CD4-positive, alpha-beta T cell (primary cell): ENCODE measurements around the gene GP1BA. TPM values are rescaled to one million over a fixed set of nuclear protein-coding genes. Genes with fewer than 3 reads are reported as not detected.

Experiments
- ATAC-seq: fragments of 200-7000 bp; cut with Tn5 transposase; one replicate; pipeline ENCODE4 v1.10.0; 2022; ENCODE audit warnings: mild to moderate bottlenecking; ENCODE audit not compliant: poor library complexity
- CTCF ChIA-PET: fragments of 350-600 bp; sonication (Branson Sonifier 250); formaldehyde crosslinking; loops from one replicate; lab custom pipeline; 2021; ENCODE audit warnings: antibody characterized with exemption, inconsistent platforms; lab: Charles Lee
- POLR2A ChIA-PET: fragments of 350-600 bp; sonication (Branson Sonifier 250); formaldehyde crosslinking; loops from one replicate; lab custom pipeline; 2021; ENCODE audit warnings: antibody characterized with exemption, inconsistent platforms; lab: Charles Lee
- DNase-seq, 14 experiments: peaks; one replicate each; pipeline ENCODE4 v3.0.0-alpha.2; 2013 to 2020; ENCODE audit warnings: mixed read lengths in 2 of 14
- H3K27ac ChIP-seq, 2 donors: one replicate each; pipeline versions ENCODE4 v1.5.1 to v1.7.0; 2013; ENCODE audit warnings: low read length in 2 of 2, low read depth in 1 of 2, mild to moderate bottlenecking in 1 of 2
- H3K27me3 ChIP-seq, 2 experiments: 1 replicate in 1 of 2; 2 replicates in 1 of 2; pipeline versions ENCODE4 v1.6.1 to v1.7.0; 2013; ENCODE audit warnings: low read length in 2 of 2, control low read depth in 1 of 2, mild to moderate bottlenecking in 1 of 2, moderate library complexity in 1 of 2; ENCODE audit not compliant: insufficient read depth in 2 of 2, control insufficient read depth in 1 of 2
- H3K36me3 ChIP-seq: one replicate; pipeline ENCODE4 v1.6.1; 2013; ENCODE audit warnings: low read length, control low read depth; ENCODE audit not compliant: insufficient read depth
- H3K4me1 ChIP-seq: one replicate; pipeline ENCODE4 v1.6.1; 2013; ENCODE audit warnings: low read length, control low read depth; ENCODE audit not compliant: insufficient read depth
- H3K4me3 ChIP-seq: one replicate; pipeline ENCODE4 v1.5.1; 2013; ENCODE audit warnings: mild to moderate bottlenecking, low read length, moderate library complexity
- H3K9me3 ChIP-seq, 2 experiments: 1 replicate in 1 of 2; 2 replicates in 1 of 2; pipeline versions ENCODE4 v1.6.1 to v1.7.0; 2013; ENCODE audit warnings: low read length in 2 of 2, mild to moderate bottlenecking in 2 of 2, control low read depth in 1 of 2, moderate library complexity in 1 of 2; ENCODE audit not compliant: control insufficient read depth in 1 of 2, insufficient read depth in 1 of 2
- H3K27ac Mint-ChIP-seq: one replicate; pipeline ENCODE4 v1.8.0; 2020; ENCODE audit warnings: mixed read lengths
- H3K27me3 Mint-ChIP-seq: one replicate; pipeline ENCODE4 v1.8.0; 2021; ENCODE audit warnings: mixed read lengths
- H3K36me3 Mint-ChIP-seq: one replicate; pipeline ENCODE4 v1.8.0; 2021; ENCODE audit warnings: low read depth, mixed read lengths
- H3K4me1 Mint-ChIP-seq: one replicate; pipeline ENCODE4 v1.8.0; 2021; ENCODE audit warnings: low read depth, mixed read lengths
- H3K4me3 Mint-ChIP-seq: one replicate; pipeline ENCODE4 v1.8.0; 2020; ENCODE audit warnings: mild to moderate bottlenecking, mixed read lengths
- H3K9me3 Mint-ChIP-seq: one replicate; pipeline ENCODE4 v1.8.0; 2020; ENCODE audit warnings: mixed read lengths
- CTCF ChIP-seq: fragments of 200-600 bp; IDR thresholded peaks from one replicate; pipeline ENCODE4 v1.8.0; 2022; ENCODE audit warnings: antibody characterized with exemption, mild to moderate bottlenecking
- intact Hi-C, 2 experiments: fragments of 100-400 bp; cut with DNase I in 1 of 2; cut with micrococcal nuclease in 1 of 2; formaldehyde crosslinking; loops; one replicate each; pipeline versions ENCODE4 v1.15.1 to v1.9.0; 2023 to 2025; cut with DNase I, micrococcal nuclease
- total RNA-seq, 174 experiments: library from RNA in 2 of 174; stranded (reverse) in 2 of 174; gene quantifications; one replicate each; pipeline ENCODE4 v1.2.3 and lab custom pipeline; 2021 to 2026

GP1BA gene
- total RNA-seq, 2 experiments from 2014 or later, result not detected

DNA sequence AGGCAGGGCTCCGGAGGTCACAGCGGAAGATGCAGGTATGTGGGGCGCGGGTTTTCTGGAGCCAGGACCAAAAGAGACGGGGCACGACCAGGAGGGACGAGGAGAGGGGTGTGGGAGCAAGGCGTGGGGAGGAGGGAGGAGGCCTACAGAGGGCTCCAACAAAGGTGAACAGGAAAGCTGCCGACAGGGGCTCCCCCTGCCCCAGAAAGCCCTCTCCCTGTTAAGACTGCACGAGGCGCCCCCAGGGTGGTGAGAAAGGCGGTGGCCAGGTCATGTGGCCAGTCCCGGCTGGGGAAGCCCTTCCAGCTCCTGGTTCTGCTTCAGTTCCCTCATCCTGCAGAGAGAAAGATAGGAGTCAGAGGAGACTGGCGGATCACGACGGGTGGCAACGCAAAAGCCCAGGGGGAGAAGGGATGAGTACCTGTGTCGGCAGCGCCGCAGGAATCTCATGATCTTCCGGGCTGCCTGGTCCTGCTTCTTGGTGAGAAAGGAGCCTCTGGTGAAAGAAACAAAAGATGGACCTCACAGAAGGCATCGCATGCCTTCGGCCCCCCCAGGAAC is 36.5 kb downstream of the GP1BA start:
- H3K36me3 Mint-ChIP-seq, result peaks cover 39% of the 10 kb centered on the region
- ATAC-seq (no peak), DNase-seq (no peak)
- Histone ChIP-seq H3K36me3 (peaks cover 31% of the 10 kb centered on the region), H3K27ac (peak overlapping the region; percentile 87), H3K4me1 (peaks cover 38% of the 10 kb centered on the region), H3K9me3 (no peaks in the 10 kb centered on the region), H3K4me3 (peak overlapping the region; percentile 84), H3K27me3 (no peaks in the 10 kb centered on the region)
- H3K4me3 Mint-ChIP-seq, result peak overlapping the region; percentile 78
- intact Hi-C loops, result loop anchor here (1.0 to 10.0 kb wide), 5 partner anchors 29 to 604 kb away; partner anchors contain the start of genes CHRNE (in 1 of the 2), INCA1 (in 1 of the 2), KIF1C (in 1 of the 2) and PSMB6 (in 1 of the 2)
- CTCF ChIA-PET, result interaction anchor here (0.9 to 3.3 kb wide), 7 partner anchors 15 to 95 kb away, joined by 3 to 21 read pairs (median 7); partner anchors contain the start of genes CAMTA2, CHRNE, PFN1 and RNF167
- H3K9me3 Mint-ChIP-seq, result no peaks in the 10 kb centered on the region
- H3K27me3 Mint-ChIP-seq, result no peaks in the 10 kb centered on the region
- H3K27ac Mint-ChIP-seq, result no peak overlapping the region
- H3K4me1 Mint-ChIP-seq, result peaks cover 13% of the 10 kb centered on the region
- TF ChIP-seq CTCF, result no peak
- POLR2A ChIA-PET, result interaction anchor here (2.5 to 9.8 kb wide), 10 partner anchors 11 to 80 kb away, joined by 8 to 350 read pairs (median 33); partner anchors contain the start of genes C17orf107, CAMTA2, CHRNE and ENO3

DNA sequence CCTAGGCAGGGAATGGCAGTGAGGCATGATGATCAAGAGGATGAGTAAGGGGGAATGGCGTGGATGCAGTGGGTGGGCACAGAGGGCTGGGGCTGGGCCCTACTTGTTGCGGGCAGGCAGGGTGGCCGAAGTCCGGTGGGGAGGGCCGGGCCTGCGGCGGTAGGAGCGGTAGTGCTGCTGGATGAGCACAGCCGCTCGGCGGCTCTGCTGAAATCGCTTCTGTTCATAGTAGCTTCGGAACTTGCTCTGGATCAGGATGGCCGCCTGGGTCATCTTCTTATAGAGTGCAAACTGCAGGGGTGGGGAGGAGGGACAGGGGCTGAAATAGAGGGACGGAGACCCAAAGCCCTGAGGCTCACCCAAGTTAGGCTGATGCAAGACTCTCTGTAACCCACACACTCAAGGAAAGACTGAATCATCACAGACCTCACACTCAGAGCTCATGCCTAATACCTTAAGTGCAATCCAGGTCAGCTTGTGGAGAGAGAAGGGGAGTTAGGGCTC is 37.0 kb downstream of the GP1BA start:
- Mint-ChIP-seq H3K27ac (no peak overlapping the region), H3K27me3 (no peaks in the 10 kb centered on the region)
- H3K4me1 ChIP-seq, result peaks cover 38% of the 10 kb centered on the region

More for the DNA sequence above, 37.0 kb downstream of the GP1BA start:
- Histone ChIP-seq H3K4me3 (peak overlapping the region; percentile 84), H3K36me3 (peaks cover 37% of the 10 kb centered on the region), H3K27me3 (no peaks in the 10 kb centered on the region), H3K27ac (peak overlapping the region; percentile 87), H3K9me3 (no peaks in the 10 kb centered on the region)
- Mint-ChIP-seq H3K4me1 (peaks cover 13% of the 10 kb centered on the region), H3K36me3 (peaks cover 43% of the 10 kb centered on the region), H3K9me3 (no peaks in the 10 kb centered on the region), H3K4me3 (peak overlapping the region; percentile 78)
- ChIA-PET POLR2A (interaction anchor here (2.7 to 9.8 kb wide), 7 partner anchors 11 to 60 kb away, joined by 8 to 350 read pairs (median 27); partner anchors contain the start of genes CAMTA2, ENO3, PFN1 and RNF167), CTCF (interaction anchor here (2.4 to 3.3 kb wide), 3 partner anchors 18 to 60 kb away, joined by 9 to 21 read pairs (median 12); partner anchors contain the start of gene CAMTA2)
- peak in 3 of 14 experiments; percentile 14 to 56 (median 41) for DNase-seq
- no peak for ATAC-seq
- no peak for TF ChIP-seq CTCF
- intact Hi-C loops, result loop anchor here in 1 of 2 experiments (10.0 kb wide), 2 partner anchors 174 to 604 kb away; partner anchors contain the start of genes PSMB6 and UBE2G1
